Activated CD4-positive, alpha-beta T cell treated with anti-CD3 and anti-CD28 coated beads, Interleukin-10, Interleukin-2, amounts not matched to agents 100 ng/mL and 50 ng/mL, durations not matched to agents 16 hours and 8 hours (primary cell): ENCODE results near the gene ENSA.
A peak's percentile ranks its signal among the peaks of the same experiment; 100 is the strongest.
"Not testable (repeated sequence)": the region's sequence is repeated elsewhere in the genome, so short reads cannot be mapped to it uniquely, and the experiment has no call there.

Experiments used
- DNase-seq: peaks from one replicate; pipeline ENCODE4 v3.0.0-alpha.2; 2020

Gene ENSA

GRCh38 chr1:150621497-150622302 lies 7.7 kb downstream of the ENSA start:
- DNase-seq, result peak; percentile 64

- DNase-seq, result no peak
Measured at GRCh38 chr1:150620919-150621318, 8.5 kb downstream of the ENSA start.

- no peak for DNase-seq
Measured at GRCh38 chr1:150619576-150620509, 9.6 kb downstream of the ENSA start.

- peak; percentile 48 for DNase-seq
Measured at GRCh38 chr1:150615346-150616201, 13.8 kb downstream of the ENSA start.

GRCh38 chr1:150613061-150613920 lies 16.1 kb downstream of the ENSA start:
- peak; percentile 93 for DNase-seq

GRCh38 chr1:150612014-150612345 lies 17.4 kb downstream of the ENSA start:
- DNase-seq, result no peak

GRCh38 chr1:150610576-150610975 lies 18.8 kb downstream of the ENSA start:
- no peak for DNase-seq

- no peak for DNase-seq
Measured at GRCh38 chr1:150609732-150610131, 19.7 kb downstream of the ENSA start.

- no peak for DNase-seq
Measured at GRCh38 chr1:150606463-150607142, 22.8 kb downstream of the ENSA start.

- not testable (repeated sequence) for DNase-seq
Measured at GRCh38 chr1:150605451-150605731, 24.0 kb downstream of the ENSA start.

GRCh38 chr1:150604226-150604588 lies 25.2 kb downstream of the ENSA start:
- DNase-seq, result no peak

GRCh38 chr1:150603711-150604110 lies 25.7 kb downstream of the ENSA start:
- DNase-seq, result no peak

- not testable (repeated sequence) for DNase-seq
Measured at GRCh38 chr1:150602372-150602771, 27.0 kb downstream of the ENSA start.

GRCh38 chr1:150601540-150601939 lies 27.9 kb downstream of the ENSA start:
- DNase-seq, result no peak

- DNase-seq, result not testable (repeated sequence)
Measured at GRCh38 chr1:150598346-150598745, 31.1 kb downstream of the ENSA start.

- DNase-seq, result no peak
Measured at GRCh38 chr1:150596976-150597375, 32.4 kb downstream of the ENSA start.

GRCh38 chr1:150596095-150596892 lies 33.1 kb downstream of the ENSA start:
- DNase-seq, result no peak

- DNase-seq, result no peak
Measured at GRCh38 chr1:150582371-150582770, 47.0 kb downstream of the ENSA start.

GRCh38 chr1:150581962-150582361 lies 47.5 kb downstream of the ENSA start:
- not testable (repeated sequence) for DNase-seq

GRCh38 chr1:150581437-150581836 lies 48.0 kb downstream of the ENSA start:
- DNase-seq, result not testable (repeated sequence)

GRCh38 chr1:150580966-150581365 lies 48.4 kb downstream of the ENSA start:
- DNase-seq, result not testable (repeated sequence)
